GM12878 (cell line): ENCODE results near the gene CRKL. TPM values are rescaled to one million over a fixed set of nuclear protein-coding genes. Genes with fewer than 3 reads are reported as not detected.

ENCODE experiments used
- ATAC-seq: fragments of 200-7000 bp; cut with Tn5 transposase; 3 replicates; pipeline ENCODE4 v1.9.1; 2020; ENCODE audit warnings: mild to moderate bottlenecking, moderate library complexity
- BruUV-seq: library from RNA; stranded (reverse); fragments of 400-500 nt; replicated peaks from 2 replicates; lab custom pipeline; 2021; lab: Mats Ljungman, UMichigan
- CTCF ChIA-PET: fragments of 300-600 bp; sonication (Branson Sonifier 250); formaldehyde crosslinking; extraction: SDS; loops from one replicate; lab custom pipeline; 2021; ENCODE audit warnings: inconsistent platforms; lab: Yijun Ruan, JAX
- POLR2A ChIA-PET: fragments of 350-600 bp; formaldehyde crosslinking; extraction: SDS; loops from one replicate; lab custom pipeline; 2021; ENCODE audit warnings: inconsistent platforms; lab: Charles Lee
- RAD21 ChIA-PET: fragments of 300-600 bp; sonication (Branson Sonifier 250); formaldehyde crosslinking; loops from one replicate; lab custom pipeline; 2023; ENCODE audit warnings: antibody characterized with exemption; ENCODE audit not compliant: unreplicated experiment; lab: Charles Lee
- SMC1A ChIA-PET: fragments of 300-600 bp; sonication (Branson Sonifier 250); formaldehyde crosslinking; loops from one replicate; lab custom pipeline; 2023; ENCODE audit not compliant: unreplicated experiment, uncharacterized antibody; lab: Charles Lee
- DNase-seq: peaks from one replicate; pipeline ENCODE4 v3.0.0-alpha.2; 2011; ENCODE audit warnings: low read depth, low spot score
- FAIRE-seq: peaks from 3 replicates; lab custom pipeline; 2011; peaks lifted over from hg19 to GRCh38; lab: Jason Lieb, UNC
- H2AFZ ChIP-seq: 2 replicates; pipeline ENCODE4 v1.6.0; 2011; ENCODE audit warnings: low read depth, low read length, control low read depth; ENCODE audit not compliant: control insufficient read depth
- H3K27ac ChIP-seq: 2 replicates; pipeline ENCODE4 v1.5.1; 2011; ENCODE audit warnings: control low read depth; ENCODE audit not compliant: control insufficient read depth, insufficient read depth
- H3K27me3 ChIP-seq, 2 experiments: replicated peaks in 1 of 2; 2 replicates each; pipeline versions ENCODE4 v1.6.0 to v1.6.1; 2011; ENCODE audit warnings: low read length in 1 of 2; ENCODE audit not compliant: control insufficient read depth in 2 of 2, insufficient read depth in 2 of 2
- H3K36me3 ChIP-seq, 2 experiments: 2 replicates each; pipeline ENCODE4 v1.5.1; 2011; ENCODE audit warnings: low read length in 1 of 2; ENCODE audit not compliant: control insufficient read depth in 2 of 2, insufficient read depth in 2 of 2
- H3K4me1 ChIP-seq: 2 replicates; pipeline ENCODE4 v1.6.1; 2011; ENCODE audit warnings: mild to moderate bottlenecking, low read length, moderate library complexity, mixed read lengths; ENCODE audit not compliant: control insufficient read depth, insufficient read depth
- H3K4me2 ChIP-seq: 2 replicates; pipeline ENCODE4 v1.6.0; 2011; ENCODE audit warnings: control low read depth; ENCODE audit not compliant: control insufficient read depth, insufficient read depth
- H3K4me3 ChIP-seq: fragments of 200-600 bp; sonication (generic); 2 replicates; pipeline ENCODE4 v1.5.1; 2016
- H3K79me2 ChIP-seq: 2 replicates; pipeline ENCODE4 v1.6.0; 2011; ENCODE audit warnings: low read length; ENCODE audit not compliant: control insufficient read depth, insufficient read depth
- H3K9ac ChIP-seq: 2 replicates; pipeline ENCODE4 v1.8.0; 2011; ENCODE audit warnings: low read length, control low read depth, mixed read lengths; ENCODE audit not compliant: control insufficient read depth, insufficient read depth
- H3K9me3 ChIP-seq: replicated peaks from 3 replicates; pipeline ENCODE4 v1.5.1; 2011; ENCODE audit warnings: mild to moderate bottlenecking, low read length; ENCODE audit not compliant: control insufficient read depth, insufficient read depth
- H4K20me1 ChIP-seq: 2 replicates; pipeline ENCODE4 v1.6.0; 2011; ENCODE audit not compliant: control insufficient read depth, insufficient read depth
- GATAD2B ChIP-seq: fragments of 450-650 bp; conservative IDR thresholded peaks from 2 replicates; pipeline ENCODE4 v1.6.1; 2017; ENCODE audit warnings: low read depth, mild to moderate bottlenecking, moderate library complexity
- MEF2A ChIP-seq: IDR thresholded peaks from 2 replicates; pipeline ENCODE4 v1.6.1; 2011; ENCODE audit warnings: low read depth, mild to moderate bottlenecking, low read length, moderate library complexity; ENCODE audit not compliant: insufficient read depth
- MEF2B ChIP-seq: fragments of 450-650 bp; IDR thresholded peaks from 2 replicates; pipeline ENCODE4 v1.6.1; 2018; ENCODE audit warnings: mild to moderate bottlenecking, moderate library complexity; ENCODE audit not compliant: partially characterized antibody, poor library complexity, severe bottlenecking
- NKRF ChIP-seq: fragments of 450-650 bp; conservative IDR thresholded peaks from 2 replicates; pipeline ENCODE4 v1.6.1; 2017; ENCODE audit warnings: mild to moderate bottlenecking, moderate library complexity
- NR2C2 ChIP-seq: IDR thresholded peaks from 2 replicates; pipeline ENCODE4 v1.6.1; 2011; ENCODE audit warnings: borderline replicate concordance, low read depth; ENCODE audit not compliant: control insufficient read depth, insufficient read length
- SMAD5 ChIP-seq: IDR thresholded peaks from 2 replicates; pipeline ENCODE4 v1.6.1; 2016; ENCODE audit warnings: antibody characterized with exemption, low read depth
- SP1 ChIP-seq: IDR thresholded peaks from one replicate; pipeline ENCODE4 v1.6.1; 2011; ENCODE audit warnings: low read depth, low read length
- TARDBP ChIP-seq: IDR thresholded peaks from 2 replicates; pipeline ENCODE4 v1.6.1; 2016; ENCODE audit warnings: borderline replicate concordance
- WGBS: methylation state at CpG from one replicate; pipeline ENCODE4 v1.1.6; 2016; ENCODE audit warnings: low lambda C conversion rate; ENCODE audit not compliant: insufficient replicate concordance, insufficient coverage; ENCODE audit errors: missing lambda C conversion rate; 5-methylcytosine and 5-hydroxymethylcytosine counted together
- in situ Hi-C: fragments of 300-500 bp; cut with MboI; formaldehyde crosslinking; loops from 9 replicates; pipeline ENCODE4 v1.14.3; 2018; ENCODE audit warnings: mixed read lengths
- intact Hi-C: fragments of 100-400 bp; cut with micrococcal nuclease; formaldehyde crosslinking; loops from one replicate; pipeline ENCODE4 v1.14.2; 2022; ENCODE audit not compliant: unreplicated experiment
- polyA plus RNA-seq, 11 experiments: library from polyadenylated mRNA; depleted of rRNA in 4 of 11; unstranded in 6 of 11; stranded (reverse) in 5 of 11; fragments of >200 nt; fragmentation: Nextera tagmentation in 4 of 11; fragmentation: Illumina TruSeq in 1 of 11; extraction: Ambion mirVana in 4 of 11; extraction: Trizol in 1 of 11; gene quantifications; 1 replicate in 1 of 11; 2 replicates in 10 of 11; pipeline versions ENCODE4 v1.2.1 to v1.2.3, GENCODE V29; 2011 to 2016; ENCODE audit warnings: inconsistent platforms in 2 of 11, missing spikeins in 2 of 11, low read depth in 1 of 11
- total RNA-seq, 4 experiments: library from RNA; depleted of rRNA in 3 of 4; stranded (reverse); fragments of >200 nt in 3 of 4; fragmentation: Illumina TruSeq in 1 of 4; extraction: Trizol in 1 of 4; gene quantifications; 2 replicates each; pipeline versions ENCODE4 v1.2.1 to v1.2.3, GENCODE V29; 2013 to 2021

The CRKL gene
- total and polyA plus RNA-seq, 10 of the 15 experiments (the other 5 are each of a cell fraction or from before 2014, with no cell fraction given) = 12.6 to 61.2 (median 32.7) TPM

- ATAC-seq (no peak), FAIRE-seq (no peak), DNase-seq (no peak)
- RAD21 ChIA-PET = no interaction called here
- TF ChIP-seq MEF2A (no peak), SMAD5 (no peak), NR2C2 (no peak), TARDBP (no peak), SP1 (no peak), GATAD2B (no peak), NKRF (no peak), MEF2B (no peak)
- Histone ChIP-seq H3K27ac (no peak overlapping the region), H2AFZ (no peak overlapping the region), H3K27me3 (no peaks in the 10 kb centered on the region), H3K4me1 (peaks cover 10% of the 10 kb centered on the region; the same call in 1 of the 2 replicates), H3K9ac (no peak overlapping the region), H3K9me3 (no peaks in the 10 kb centered on the region), H3K4me3 (no peak overlapping the region), H3K79me2 (peaks cover 16% of the 10 kb centered on the region), H3K4me2 (no peak overlapping the region), H3K36me3 (0 out of 4 replicates have a peak, but pooled peaks cover 0 to 2% of the 10 kb centered on the region in 2 experiments), H4K20me1 (no peaks in the 10 kb centered on the region)
- BruUV-seq = no TSS peak
- POLR2A ChIA-PET = no interaction called here
- WGBS = 100% methylated on average over 7 of the region's 7 CpGs
- SMC1A ChIA-PET = no interaction called here
- in situ Hi-C loops (no loop called here), intact Hi-C loops (no loop called here)
- CTCF ChIA-PET = no interaction called here
These were observed 68.5 kb downstream of the CRKL start for GRCh38 chr22:20985720-20986119.
